ENCODE data around the gene SSU72.

Gene SSU72

DNA sequence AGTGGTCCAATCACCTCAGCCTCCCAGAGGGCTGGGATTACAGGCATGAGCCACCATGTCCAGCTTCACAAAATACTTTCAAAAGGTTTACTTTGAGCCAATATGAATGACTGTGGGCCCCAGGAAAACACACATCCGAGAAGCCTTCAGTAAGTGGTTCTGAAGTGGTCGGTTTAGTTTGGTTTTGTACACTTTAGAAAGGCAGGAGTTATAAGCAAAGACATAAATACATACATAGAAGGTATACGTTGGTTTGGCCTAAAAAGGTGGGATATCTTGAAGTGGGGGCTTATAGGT is 37.4 kb upstream of the SSU72 start:
- in situ Hi-C loops (cut with MboI; ENCODE audit: low sequenced_read_pairs) = no loop called here

DNA sequence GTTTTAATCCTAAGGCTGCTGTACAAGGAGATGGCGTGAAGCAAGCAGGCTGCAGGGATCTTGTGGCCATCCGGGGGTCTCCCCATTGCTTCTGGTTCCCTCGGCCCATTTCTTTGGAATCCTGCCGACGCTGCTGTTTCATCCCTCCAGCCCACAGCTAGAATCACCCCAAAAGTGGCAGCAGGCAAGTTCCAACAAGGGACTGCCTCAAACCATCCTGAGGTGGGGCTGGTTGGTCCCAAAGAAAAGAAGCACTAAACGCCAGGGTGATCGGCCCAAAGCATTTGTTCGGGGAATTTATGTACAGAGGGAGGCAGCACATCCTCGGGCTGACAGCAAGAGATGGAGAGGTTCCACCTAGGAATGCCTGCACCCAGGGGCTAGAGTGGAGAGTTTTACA is 36.1 kb upstream of the SSU72 start:
- in situ Hi-C loops (cut with MboI; ENCODE audit: low sequenced_read_pairs) = no loop called here

DNA sequence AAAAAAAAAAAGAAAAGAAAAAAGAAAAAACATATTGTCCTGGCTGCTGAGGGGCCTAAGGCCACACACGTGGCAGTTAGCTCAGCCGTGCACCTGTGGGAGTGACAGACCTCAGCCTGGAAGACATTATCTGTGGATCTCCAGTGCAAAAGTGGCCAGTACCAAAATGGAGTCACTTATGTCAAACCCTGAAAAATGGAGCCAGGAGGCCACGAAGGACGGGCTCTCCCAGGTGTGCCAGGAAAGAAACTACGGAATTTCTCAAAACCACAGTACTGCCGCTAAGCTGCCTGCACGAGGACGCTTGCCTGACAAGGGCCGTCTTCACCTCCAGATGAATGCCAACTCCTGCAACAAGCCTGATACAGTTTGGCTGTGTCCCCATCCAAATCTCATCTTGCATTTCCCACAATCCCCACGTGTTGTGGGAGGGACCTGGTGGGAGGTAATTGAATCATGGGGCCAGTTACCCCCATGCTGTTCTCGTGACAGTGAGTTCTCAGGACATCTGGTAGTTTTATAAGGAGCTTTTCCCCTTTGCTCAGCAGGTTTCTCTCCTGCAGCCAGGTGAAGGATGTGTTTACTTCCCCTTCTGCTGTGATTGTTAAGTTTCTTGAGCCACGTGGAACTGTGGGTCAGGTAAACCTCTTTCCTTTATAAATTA is 35.3 kb upstream of the SSU72 start:
- in situ Hi-C loops (cut with MboI; ENCODE audit: low sequenced_read_pairs) = no loop called here

DNA sequence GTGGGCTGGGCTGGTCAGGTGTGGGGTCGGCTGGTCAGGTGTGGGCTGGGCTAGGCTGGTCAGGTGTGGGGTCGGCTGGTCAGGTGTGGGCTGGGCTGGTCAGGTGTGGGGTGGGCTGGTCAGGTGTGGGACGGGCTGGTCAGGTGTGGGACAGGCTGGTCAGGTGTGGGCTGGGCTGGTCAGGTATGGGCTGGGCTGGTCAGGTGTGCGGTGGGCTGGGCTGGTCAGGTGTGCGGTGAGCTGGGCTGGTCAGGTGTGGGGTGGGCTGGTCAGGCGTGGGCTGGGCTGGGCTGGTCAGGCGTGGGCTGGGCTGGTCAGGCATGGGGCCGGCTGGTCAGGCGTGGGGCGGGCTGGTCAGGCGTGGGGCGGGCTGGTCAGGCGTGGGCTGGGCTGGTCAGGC is 31.6 kb upstream of the SSU72 start:
- in situ Hi-C loops (cut with MboI; ENCODE audit: low sequenced_read_pairs) = no loop called here

DNA sequence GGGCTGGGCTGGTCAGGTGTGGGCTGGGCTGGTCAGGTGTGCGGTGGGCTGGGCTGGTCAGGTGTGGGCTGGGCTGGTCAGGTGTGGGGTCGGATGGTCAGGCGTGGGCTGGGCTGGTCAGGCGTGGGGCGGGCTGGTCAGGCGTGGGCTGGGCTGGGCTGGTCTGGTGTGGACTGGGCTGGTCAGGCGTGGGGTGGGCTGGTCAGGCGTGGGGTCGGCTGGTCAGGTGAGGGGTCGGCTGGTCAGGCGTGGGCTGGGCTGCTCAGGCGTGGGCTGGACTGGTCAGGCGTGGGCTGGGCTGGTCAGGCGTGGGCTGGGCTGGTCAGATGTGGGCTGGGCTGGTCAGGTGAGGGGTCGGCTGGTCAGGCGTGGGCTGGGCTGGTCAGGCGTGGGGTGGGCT is 31.1 kb upstream of the SSU72 start:
- in situ Hi-C loops (cut with MboI; ENCODE audit: low sequenced_read_pairs) = no loop called here

DNA sequence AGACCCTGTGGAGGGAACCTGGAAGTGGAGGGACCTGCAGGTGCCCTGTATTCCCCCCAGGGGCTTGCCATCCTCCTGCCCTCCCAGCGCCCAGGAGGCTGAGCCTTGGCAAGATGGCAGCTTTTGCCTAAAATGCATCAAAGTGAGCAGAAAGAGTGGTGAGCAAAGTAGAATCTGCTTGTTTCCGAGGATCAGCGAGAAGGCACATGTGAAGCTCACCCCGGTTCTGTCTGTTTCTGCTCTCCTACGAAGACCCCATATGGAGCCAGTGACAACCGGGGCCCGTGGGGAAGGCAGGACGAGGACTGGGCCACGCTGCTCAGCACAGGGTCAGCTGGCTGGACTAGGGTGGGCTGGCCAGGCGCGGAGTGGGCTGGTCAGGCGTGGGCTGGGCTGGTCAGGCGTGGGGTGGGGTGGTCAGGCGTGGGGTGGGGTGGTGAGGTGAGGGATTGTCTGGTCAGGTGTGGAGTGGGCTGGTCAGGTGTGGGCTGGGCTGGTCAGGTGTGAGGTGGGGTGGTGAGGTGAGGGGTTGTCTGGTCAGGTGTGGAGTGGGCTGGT is 30.4 kb upstream of the SSU72 start:
- in situ Hi-C loops (cut with MboI; ENCODE audit: low sequenced_read_pairs) = no loop called here

DNA sequence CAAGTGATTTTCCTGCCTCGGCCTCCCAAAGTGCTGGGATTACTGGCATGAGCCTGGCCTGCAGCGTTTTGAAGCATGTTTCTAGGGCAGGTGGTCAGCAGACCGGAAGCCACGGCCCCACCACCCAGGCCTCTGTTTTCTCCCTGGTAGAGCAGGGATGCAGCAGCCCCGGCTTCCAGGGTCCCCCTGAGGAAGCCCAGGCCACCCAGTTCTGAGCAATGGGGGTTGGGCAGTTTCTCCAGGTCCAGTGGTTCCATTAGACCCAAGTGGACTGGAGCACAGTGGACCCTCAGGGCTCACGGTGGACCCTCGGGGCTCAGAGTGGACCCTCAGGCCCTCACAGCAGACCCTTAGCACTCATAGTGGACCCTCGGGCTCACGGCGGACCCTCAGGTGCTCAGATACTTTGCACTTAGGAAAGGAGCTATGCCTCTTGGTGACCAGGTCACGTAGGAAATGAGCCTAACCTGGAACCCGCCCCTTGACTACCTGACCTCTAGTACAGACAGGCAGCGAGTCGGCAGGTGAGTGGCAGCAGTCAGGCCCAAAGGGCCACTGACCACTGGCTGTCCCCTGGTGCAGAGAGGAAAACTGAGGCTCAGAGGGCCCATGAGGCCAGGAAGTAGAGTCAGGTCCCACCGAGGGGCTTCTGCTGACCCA is 29.8 kb upstream of the SSU72 start:
- in situ Hi-C loops (cut with MboI; ENCODE audit: low sequenced_read_pairs) = no loop called here

DNA sequence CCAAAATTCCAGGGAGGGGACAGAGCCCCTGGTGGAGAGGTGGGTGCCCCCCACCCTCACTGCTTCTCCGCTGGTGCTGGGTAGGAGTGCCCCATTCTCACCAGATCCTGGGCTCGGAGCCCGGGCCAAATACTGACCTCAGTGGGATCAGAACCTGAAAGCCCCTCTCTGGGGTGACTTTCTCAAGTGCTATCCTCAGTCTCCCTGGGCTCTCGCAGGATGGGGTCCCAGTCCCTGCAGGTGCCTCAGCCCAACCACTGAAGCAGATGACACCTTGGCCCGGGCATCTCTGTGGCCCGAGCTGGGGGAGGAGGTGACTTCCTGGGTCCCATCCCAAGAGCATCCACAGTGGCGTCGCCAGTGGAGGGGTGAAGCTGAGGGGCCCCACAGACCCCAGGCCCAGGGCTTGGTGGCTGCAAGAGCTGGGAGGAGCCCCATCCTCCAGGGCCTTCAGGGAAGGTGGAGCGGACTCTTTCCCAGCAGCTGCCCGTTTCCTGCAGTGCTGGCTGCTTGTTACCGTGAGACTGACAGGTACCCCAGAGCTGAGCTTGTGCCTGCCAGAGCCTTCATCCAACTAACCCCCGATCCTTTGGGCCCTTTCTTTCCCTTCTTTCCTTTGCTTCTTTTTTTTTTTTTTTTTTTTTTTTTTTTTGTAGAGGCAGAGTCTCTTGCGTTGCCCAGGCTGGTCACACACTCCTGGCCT is 29.2 kb upstream of the SSU72 start:
- in situ Hi-C loops (cut with MboI; ENCODE audit: low sequenced_read_pairs) = no loop called here

DNA sequence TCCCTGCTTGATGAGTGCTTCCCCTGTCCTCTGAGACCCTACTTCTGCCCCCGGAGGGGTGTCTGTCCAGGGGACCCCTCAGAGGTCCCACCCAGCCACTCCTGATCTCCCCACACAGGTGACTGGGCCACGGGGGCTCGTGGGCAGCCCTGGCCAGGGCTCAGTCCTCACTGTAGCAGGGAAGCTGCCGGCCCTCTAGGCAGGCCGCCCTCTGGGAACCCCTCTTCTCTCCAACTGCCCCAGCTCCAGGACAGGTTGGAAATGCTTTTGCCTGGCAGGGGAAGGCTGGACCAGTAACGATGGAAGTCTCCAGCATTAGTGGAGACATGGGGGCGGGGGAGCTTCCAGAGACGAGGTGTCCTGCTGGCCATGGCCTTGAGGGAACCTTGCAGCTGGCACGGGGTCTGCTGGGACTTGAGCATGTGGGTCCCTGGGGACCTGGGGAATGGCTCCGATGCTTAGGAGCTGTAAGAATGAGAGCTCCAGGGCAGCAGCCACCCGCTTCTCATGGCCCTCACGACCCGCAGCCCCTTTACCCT is 28.4 kb upstream of the SSU72 start:
- in situ Hi-C loops (cut with MboI; ENCODE audit: low sequenced_read_pairs) = no loop called here

DNA sequence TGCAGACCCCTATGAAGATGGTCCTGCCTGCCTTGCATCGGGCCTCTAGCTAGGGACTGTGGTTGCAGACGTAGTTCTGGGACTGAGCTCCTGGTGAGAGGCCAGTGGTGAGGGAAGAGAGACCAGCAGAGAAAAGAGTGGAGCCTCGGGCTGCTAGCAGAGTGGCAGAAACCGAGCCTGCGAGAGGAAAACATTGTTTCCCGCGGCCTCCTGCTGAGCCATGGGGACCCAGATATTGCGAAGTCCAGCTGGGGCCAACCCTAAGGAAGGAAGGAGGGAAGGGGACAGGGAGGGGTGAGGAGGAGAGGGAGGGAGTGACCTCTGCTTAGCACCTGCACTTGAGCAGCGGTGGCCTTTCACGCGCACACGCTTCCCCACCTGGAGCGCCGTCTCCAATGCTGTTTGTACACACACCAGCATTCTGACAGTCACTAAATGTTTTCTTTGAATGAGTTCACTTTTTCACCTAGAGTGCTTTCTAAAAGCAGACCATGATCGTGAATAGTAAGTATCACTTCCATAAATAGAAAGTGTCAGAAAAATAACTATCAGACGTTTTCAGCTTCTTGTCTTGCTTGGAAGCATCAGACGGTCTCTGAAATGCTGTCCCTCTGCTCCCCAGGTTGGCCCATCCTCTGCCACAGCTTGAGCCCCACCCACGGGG is 27.8 kb upstream of the SSU72 start:
- in situ Hi-C loops (cut with MboI; ENCODE audit: low sequenced_read_pairs) = no loop called here

DNA sequence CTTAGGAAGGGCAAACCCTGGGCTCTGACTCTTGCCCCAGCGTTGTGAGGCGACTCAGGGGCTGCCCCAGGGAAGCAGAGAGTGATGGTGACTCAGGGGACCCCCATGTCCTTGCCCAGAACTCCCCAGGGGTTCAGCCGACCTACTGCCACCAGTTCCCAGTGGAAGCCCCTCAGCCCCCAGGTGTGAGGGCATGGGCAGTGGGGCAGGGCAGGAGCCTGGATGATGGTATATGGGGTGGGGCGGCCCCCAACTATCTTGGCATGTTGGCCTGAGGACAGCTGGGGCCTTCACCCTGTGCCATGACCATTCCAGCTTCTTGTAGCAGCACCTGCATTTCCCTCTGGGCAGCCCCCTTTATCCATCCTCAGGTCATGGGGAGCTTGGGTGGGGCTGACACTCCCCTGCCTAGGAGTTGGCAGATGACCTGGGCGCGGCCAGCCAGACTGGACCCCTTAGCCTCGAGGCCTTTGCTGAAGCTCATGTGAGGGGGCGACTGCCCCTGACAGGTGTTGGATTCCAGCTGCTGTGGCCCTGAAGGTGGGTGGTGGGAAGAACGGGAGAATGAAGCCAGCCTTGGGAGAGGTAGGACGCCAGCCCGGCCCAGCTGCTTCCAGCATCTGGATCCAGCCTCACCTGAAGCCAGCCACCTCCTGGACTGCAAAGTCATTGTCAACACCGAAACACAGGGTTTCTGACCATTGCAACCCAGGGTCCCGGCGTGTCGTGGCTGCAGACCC is 27.1 kb upstream of the SSU72 start:
- in situ Hi-C loops (cut with MboI; ENCODE audit: low sequenced_read_pairs) = no loop called here

DNA sequence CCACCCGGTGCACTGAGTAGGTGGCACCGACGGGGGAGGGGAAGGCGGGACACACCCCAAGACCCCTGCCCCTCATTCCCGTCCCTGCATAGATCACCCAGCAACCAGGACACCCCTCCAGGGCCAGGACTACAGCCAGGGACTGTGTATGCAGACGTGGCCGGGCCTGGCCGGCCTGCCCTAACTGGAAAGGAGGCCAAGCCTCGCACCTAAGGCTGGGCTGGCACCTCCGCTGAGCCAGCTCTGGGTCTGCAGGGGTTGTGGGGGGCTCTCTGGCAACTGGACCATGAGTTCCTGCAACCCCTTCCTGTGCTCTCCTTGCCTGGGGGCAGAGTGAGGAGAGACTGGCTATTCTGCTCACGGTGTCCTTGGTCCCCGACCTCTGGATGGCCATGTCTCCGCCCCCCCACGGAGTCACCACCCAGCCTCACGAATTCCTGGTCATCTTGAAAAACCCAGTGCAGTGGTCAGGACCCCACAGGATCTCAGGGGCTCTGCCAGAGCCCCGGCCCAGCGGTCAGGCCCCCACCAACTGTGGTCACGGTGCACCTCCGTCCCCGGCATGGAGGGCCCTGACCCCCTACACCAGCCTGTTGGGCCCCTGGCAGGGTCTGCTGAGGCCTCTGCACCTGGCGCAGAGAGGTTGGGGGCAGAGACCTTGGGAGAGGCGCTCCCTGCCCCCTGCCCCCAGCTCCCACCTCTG is 26.3 kb upstream of the SSU72 start:
- in situ Hi-C loops (cut with MboI; ENCODE audit: low sequenced_read_pairs) = no loop called here

DNA sequence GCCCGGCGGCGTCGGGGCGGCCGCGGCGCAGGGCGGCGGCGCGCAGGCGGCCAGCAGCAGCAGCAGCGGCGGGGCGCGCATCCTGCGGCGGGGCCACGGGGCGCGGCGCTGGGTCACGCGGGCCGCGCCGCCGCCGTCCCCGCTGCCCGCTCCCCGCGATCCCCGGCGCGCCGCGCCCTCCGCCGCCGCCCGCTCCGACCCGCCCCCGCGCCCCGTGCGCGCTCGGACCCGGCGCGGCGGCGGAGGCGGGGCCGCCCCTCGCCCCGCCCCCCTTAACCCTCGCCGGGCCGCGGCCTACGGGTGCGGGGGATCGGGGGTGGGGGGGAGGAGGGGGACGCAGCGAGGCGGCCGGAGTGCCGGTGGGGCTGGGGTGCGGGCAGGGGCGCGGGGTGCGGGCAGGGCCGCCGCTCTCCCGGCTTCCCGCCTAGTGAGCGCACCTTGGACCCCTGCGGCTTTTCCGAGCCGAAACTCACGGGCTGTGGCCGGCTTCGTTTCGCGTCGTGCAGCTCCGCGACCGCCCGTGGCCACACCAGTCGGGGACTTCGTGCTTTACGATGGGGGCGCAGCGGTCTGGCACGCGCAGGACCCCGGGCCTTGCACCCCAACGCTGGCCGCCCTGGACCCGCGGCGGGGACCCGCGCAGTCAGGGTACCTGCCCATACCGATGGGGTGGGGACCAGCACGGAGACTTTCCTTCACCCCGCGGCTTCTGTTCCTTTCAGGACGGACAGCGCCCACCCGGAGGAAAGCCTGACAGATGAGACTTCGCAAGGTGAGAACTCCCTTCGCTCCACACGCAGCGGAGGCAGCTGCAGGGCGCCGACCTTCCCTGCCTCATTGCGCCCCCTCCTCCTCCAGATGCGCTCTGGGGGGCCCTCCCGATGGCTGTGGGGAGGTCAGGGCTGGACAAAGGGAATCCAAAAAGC is 25.5 kb upstream of the SSU72 start, which contains the start of gene FNDC10:
FNDC10 (minus strand) TSS at position 201 of the 926 bp plus-strand sequence; CDS start at position 81, 120 bp downstream.
- in situ Hi-C loops (cut with MboI; ENCODE audit: low sequenced_read_pairs) = no loop called here

DNA sequence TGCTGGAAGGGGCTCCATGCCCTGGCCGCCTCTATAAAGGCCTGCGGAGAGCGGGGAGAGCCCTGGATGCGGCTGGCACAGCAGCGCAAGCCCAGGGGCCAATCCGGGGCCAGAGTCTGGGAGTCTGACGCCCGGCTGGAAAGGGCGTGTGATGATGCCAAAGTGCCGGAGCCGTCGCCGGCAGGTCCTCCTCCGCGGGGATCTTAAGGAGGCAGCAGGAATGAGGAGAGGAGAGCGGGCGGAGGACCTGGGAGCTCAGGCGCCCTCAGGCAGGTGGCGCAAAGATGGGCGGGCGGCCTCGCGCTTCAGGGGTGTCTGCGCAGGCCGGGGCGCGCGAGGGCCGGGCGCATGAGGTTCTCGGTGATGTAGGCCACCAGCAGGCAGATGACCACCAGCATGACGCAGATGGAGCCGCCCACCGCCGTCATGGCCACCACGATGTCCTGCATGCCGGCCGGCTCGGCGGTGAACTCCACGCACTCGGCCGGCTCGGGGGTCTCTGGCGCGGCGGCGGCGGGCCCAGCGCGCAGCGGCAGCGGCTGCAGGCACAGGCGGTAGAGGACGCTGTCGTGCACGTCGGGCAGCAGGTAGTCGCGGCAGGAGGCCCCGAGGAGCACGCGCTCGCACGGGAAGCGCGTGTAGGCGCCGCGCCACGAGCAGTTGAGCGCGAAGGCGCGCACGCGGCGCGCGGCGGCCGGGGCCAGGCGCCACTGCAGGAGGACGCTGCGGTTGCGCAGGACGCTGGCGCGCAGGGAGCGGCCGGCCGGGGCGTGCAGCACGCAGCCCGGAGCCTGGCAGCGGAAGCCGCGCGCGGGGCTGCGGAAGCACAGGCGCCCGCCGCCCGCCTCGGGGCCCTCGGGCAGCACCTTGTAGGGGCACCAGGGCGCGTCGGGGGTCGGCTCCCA is 24.6 kb upstream of the SSU72 start:
- in situ Hi-C loops (cut with MboI; ENCODE audit: low sequenced_read_pairs) = no loop called here

DNA sequence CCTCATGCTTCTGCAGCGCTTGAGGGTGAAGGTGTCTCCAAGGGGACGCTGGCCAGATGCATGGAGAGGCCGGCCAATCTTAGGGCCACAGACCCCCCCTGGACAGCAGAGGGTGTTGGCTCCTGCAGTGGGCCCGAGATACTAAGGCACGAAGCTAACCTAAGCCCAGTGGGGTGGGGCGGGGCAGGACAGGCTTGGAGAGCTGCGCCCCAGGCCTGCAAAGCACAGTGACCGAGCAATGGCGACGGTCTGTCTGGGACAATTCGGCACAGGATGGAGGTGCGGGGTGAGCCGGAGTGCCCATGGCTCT is 24.0 kb upstream of the SSU72 start:
- in situ Hi-C loops (cut with MboI; ENCODE audit: low sequenced_read_pairs) = no loop called here

DNA sequence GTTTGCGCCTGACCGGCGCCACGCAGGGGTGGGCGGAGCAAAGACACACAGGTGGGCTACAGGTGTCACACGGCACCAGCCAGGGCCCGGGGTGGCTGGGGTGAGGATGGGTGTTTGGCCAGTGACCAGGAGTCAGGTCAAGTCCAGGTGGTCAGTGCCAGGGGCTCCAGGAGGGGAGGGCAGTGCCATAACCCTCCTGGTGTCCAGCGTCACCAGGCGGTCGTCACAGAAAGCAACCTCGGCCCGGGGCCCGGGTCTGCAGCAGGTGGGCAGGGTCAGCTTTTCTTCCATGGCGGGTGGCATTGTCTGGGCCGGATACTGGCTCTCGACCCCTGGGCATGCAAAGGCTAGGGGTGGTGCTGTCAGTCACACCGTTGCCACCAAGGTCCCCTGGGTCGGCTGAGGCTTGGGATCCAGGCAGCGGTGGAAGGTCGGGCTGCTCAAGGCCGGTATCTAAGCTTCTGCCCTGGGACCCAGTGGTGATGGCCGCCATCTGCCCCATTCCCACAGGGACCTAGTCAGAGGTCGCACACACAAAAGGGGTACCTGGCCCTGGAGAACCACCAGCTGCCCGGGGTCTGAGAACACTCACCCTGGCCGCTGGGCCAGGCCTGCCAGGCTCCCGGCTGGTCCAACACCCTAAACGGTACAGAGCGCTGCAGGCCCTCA is 23.5 kb upstream of the SSU72 start:
- in situ Hi-C loops (cut with MboI; ENCODE audit: low sequenced_read_pairs) = no loop called here

DNA sequence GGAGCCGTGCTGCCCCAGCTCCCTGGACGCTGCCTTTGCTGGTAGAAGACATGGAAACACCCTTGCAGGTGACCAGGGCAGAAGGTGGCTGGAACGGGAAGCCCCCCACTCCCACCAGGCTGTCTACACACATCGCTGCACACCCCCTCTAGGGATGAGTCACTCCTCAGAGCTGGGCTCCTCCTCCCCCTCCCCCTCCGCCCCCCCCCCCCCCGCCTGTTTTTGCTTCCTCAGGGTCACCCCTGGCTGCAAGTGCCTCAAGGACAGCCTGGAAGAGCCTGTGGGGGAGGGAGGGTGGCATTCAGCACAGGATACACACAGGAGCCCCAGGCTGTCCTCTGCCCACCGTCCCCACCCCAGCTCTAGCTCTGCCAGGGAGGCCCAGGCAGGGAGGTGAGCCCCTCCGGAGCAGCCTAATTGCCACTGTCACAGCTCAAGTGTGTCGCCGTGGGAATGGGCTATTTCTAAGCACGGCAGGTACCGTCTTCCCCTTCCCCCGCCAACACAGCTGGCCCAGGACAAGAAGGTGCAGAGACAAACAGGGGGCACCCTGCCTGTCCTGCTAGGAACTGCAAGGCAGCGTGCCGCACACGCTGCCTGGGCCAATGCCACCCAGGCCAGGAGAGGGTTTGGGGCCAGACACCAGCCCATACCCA is 22.7 kb upstream of the SSU72 start:
- in situ Hi-C loops (cut with MboI; ENCODE audit: low sequenced_read_pairs) = no loop called here
